SH-SY5Y (cell line): ENCODE data around the gene ZNF783.

Experiments used
- GATA2 ChIP-seq: IDR thresholded peaks from 2 replicates; pipeline ENCODE4 v1.6.1; 2011; ENCODE audit warnings: mild to moderate bottlenecking, low read depth, low read length
- GATA3 ChIP-seq: IDR thresholded peaks from 2 replicates; pipeline ENCODE4 v1.6.1; 2011; ENCODE audit warnings: low read depth, mild to moderate bottlenecking, low read length, moderate library complexity

DNA sequence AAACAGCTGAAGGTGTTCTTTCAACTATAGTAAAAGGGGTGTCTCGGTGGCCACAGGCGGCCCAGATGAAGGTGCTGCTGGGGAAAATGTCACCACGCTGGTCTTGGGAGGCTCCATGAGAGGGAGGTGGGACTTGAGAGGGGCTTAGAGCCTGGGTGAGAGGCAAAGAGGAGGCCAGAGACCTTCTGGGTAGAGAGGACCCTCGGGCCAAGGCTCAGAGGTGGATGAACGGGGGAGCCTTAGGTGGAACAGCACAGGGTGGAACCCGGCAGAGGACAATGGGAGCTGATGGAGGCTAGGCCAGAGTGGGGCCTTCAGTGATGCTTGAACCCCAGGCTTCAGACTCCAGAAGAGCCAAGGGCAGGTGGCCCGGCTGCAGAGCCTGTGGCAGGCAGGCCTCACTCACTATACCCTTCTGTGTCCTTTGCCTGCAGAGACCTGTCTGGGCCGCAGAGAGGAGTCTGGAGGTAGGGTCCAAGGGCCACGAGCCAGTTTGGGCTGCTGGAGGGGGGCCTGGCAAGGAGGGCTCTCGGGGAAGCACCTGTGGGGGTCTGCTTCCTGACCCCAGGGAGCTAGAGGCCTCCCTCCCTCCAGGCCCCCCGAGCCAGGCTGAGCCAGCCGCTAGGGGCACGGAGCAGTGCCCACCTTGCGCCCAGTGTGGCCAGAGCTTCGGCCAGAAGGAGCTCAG is 32.1 kb downstream of the ZNF783 start:
- TF ChIP-seq GATA2 (no peak), GATA3 (no peak)
